Sigmoid colon (tissue), 3 donors: ENCODE results near the gene ABLIM2.

Experiments used
- CTCF ChIP-seq, 4 experiments: fragments of 450-650 bp in 3 of 4; fragments of 200-600 bp in 1 of 4; IDR thresholded peaks; one replicate each; pipeline ENCODE4 v1.5.1; 2016 to 2019; ENCODE audit warnings: antibody characterized with exemption in 4 of 4, mild to moderate bottlenecking in 3 of 4, moderate library complexity in 2 of 4
- POLR2A ChIP-seq, 2 donors: fragments of 450-650 bp; IDR thresholded peaks; one replicate each; pipeline ENCODE4 v1.6.1; 2016; ENCODE audit warnings: antibody characterized with exemption in 2 of 2, mild to moderate bottlenecking in 2 of 2, moderate library complexity in 2 of 2

GRCh38 chr4:8084712-8085490 lies 73.7 kb downstream of the ABLIM2 start:
- TF ChIP-seq POLR2A (IDR thresholded peaks at IDR 0.05) (no peak), CTCF (IDR thresholded peaks at IDR 0.05) (no peak)
